ENCODE data around the gene ATP13A3.

DNA sequence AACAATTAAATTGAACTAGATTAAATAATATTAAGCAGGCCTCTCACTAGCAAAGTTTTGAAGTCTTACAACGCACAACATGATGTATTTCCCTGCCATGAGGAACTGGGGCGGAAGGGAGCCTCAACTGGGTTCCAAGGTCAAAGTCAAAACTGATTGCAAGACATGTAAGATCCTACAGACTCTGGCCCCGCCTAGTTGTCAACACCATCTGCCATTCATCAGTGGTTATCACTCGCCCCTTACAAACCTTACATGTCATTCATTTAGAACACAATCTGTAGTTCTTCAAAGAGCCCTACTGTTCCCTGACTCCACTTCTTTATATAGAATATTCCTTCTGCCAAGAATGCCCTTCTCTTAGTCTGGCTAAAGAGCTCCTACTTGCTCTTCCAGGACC, 10.0 kb downstream of the ATP13A3 start:
- TF ChIP-seq POLR2AphosphoS5 (IDR thresholded peaks at IDR 0.05) = no peak
- TF ChIP-seq, protein P1, sequence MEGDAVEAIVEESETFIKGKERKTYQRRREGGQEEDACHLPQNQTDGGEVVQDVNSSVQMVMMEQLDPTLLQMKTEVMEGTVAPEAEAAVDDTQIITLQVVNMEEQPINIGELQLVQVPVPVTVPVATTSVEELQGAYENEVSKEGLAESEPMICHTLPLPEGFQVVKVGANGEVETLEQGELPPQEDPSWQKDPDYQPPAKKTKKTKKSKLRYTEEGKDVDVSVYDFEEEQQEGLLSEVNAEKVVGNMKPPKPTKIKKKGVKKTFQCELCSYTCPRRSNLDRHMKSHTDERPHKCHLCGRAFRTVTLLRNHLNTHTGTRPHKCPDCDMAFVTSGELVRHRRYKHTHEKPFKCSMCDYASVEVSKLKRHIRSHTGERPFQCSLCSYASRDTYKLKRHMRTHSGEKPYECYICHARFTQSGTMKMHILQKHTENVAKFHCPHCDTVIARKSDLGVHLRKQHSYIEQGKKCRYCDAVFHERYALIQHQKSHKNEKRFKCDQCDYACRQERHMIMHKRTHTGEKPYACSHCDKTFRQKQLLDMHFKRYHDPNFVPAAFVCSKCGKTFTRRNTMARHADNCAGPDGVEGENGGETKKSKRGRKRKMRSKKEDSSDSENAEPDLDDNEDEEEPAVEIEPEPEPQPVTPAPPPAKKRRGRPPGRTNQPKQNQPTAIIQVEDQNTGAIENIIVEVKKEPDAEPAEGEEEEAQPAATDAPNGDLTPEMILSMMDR (IDR thresholded peaks at IDR 0.05) = no peak
